ENCODE measurements around the gene IFITM5. TPM values are rescaled to one million over a fixed set of nuclear protein-coding genes. Genes with fewer than 3 reads are reported as not detected.

IFITM5 gene
- total and polyA plus RNA-seq, 9 of the 15 experiments (the other 6 are each of a cell fraction or from before 2014, with no cell fraction given) = 0.19 TPM; not detected in 8

DNA sequence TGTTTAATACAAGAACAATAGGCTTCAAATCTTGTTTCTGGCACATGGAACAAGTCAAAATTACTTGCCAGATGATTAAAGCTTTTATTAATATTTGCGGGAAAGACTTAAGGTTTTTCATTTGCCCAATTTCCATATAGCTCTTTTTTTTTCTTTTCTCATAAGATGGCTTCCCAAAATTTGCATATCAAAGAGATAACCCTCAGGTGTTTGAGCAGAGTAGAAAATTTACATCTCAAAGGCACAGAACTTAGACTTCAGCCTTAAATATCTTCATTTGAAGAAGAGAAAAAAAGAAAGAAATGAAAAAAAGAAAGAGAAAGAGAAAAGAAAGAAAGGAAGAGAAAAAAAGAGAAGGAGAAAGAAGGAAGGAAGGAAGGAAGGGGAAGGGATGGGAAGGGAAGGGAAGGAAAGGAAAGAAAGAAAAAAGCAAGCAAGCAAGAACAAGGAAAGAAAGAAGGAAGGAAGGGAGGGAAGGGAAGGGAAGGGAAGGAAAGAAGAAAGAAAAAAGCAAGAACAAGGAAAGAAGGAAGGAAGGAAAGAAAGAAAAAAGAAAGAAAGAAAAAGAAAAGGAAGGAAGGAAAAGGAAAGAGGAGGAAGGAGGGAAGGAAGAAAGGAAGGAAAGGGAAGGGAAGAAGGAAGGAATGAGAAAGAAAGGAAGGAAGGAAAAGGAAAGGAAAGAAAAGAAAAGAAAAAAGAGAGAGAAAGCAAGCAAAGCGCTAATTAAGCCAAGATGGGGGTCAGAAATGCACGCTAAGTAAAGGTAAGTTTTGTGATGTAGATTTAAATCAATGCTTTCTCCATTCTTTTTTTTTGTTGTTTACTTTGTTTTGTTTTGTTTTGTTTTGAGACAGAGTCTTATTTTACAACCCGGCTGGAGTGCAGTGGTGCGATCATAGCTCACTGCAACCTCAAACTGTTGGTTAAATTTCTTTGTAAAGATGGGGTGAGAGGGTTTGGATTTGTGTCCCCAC is 41.5 kb upstream of the IFITM5 start (continued):
- TF ChIP-seq, protein P1, sequence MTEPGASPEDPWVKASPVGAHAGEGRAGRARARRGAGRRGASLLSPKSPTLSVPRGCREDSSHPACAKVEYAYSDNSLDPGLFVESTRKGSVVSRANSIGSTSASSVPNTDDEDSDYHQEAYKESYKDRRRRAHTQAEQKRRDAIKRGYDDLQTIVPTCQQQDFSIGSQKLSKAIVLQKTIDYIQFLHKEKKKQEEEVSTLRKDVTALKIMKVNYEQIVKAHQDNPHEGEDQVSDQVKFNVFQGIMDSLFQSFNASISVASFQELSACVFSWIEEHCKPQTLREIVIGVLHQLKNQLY (CRISPR knock-in tag; conservative IDR thresholded peaks at IDR 0.05) = no peak
- TF ChIP-seq ESRRA (IDR thresholded peaks at IDR 0.05; ENCODE audit: borderline replicate concordance, low read depth) (no peak), HLTF (IDR thresholded peaks at IDR 0.05) (peak; percentile 87), SETDB1 (IDR thresholded peaks at IDR 0.05; ENCODE audit: low read length) (no peak), RBM14 (IDR thresholded peaks at IDR 0.05; ENCODE audit: borderline replicate concordance, insufficient read depth, low read depth, low read length) (no peak), CSDE1 (IDR thresholded peaks at IDR 0.05) (0 out of 4 replicates have a peak, but pooled peaks of 1 of the 2 experiments have one; percentile 67), MTF1 (CRISPR knock-in tag; IDR thresholded peaks at IDR 0.05; ENCODE audit: borderline replicate concordance) (no peak), KDM1A (IDR thresholded peaks at IDR 0.05) (peak in 1 of 2 experiments; percentile 55; a peak in 1 of 4 replicates), BRD9 (IDR thresholded peaks at IDR 0.05; ENCODE audit: low read depth, partially characterized antibody) (peak; percentile 70), PHB2 (IDR thresholded peaks at IDR 0.05; ENCODE audit: low read depth) (peak; percentile 71; the same call in 1 of the 2 replicates), XRCC3 (IDR thresholded peaks at IDR 0.05) (no peak), SMAD1 (IDR thresholded peaks at IDR 0.05; ENCODE audit: low read depth, low read length, partially characterized antibody) (no peak), SMARCE1 (IDR thresholded peaks at IDR 0.05) (0 out of 2 replicates have a peak, but pooled peaks have one; percentile 12), ARID1B (IDR thresholded peaks at IDR 0.05) (peak; percentile 51; the same call in 1 of the 2 replicates), U2AF1 (optimal IDR thresholded peaks at IDR 0.05; ENCODE audit: low read depth, low read length) (peak; percentile 79), ETV5 (CRISPR knock-in tag; IDR thresholded peaks at IDR 0.05; ENCODE audit: low read depth) (no peak), ARNT (IDR thresholded peaks at IDR 0.05) (0 out of 4 replicates have a peak, but pooled peaks of 1 of the 2 experiments have one; percentile 59), HDAC2 (IDR thresholded peaks at IDR 0.05) (no peak), MIER1 (IDR thresholded peaks at IDR 0.05; ENCODE audit: low read depth) (peak; percentile 69), ZNF445 (CRISPR knock-in tag; IDR thresholded peaks at IDR 0.05; ENCODE audit: low read depth) (no peak), ZKSCAN3 (CRISPR knock-in tag; IDR thresholded peaks at IDR 0.05) (no peak), LARP7 (IDR thresholded peaks at IDR 0.05) (peak; percentile 98)

All from K562 (cell line).